ENCODE data around the gene C12orf43.

The C12orf43 gene

GRCh38 chr12:120998435-120998834 lies 17.9 kb downstream of the C12orf43 start:
- DNase-seq = no peak

- no peak for DNase-seq
Observed at GRCh38 chr12:120997448-120997847, 18.8 kb downstream of the C12orf43 start.

GRCh38 chr12:120996133-120996746 lies 20.0 kb downstream of the C12orf43 start:
- no peak for DNase-seq

- no peak for DNase-seq
Observed at GRCh38 chr12:120994589-120995337, 21.5 kb downstream of the C12orf43 start.

- DNase-seq = no peak
Observed at GRCh38 chr12:120994059-120994458, 22.2 kb downstream of the C12orf43 start.

- no peak for DNase-seq
Observed at GRCh38 chr12:120993496-120993895, 22.8 kb downstream of the C12orf43 start.

- no peak for DNase-seq
Observed at GRCh38 chr12:120992989-120993388, 23.3 kb downstream of the C12orf43 start.

GRCh38 chr12:120991965-120992364 lies 24.3 kb downstream of the C12orf43 start:
- DNase-seq = no peak

- DNase-seq = no peak
Observed at GRCh38 chr12:120990487-120991055, 25.7 kb downstream of the C12orf43 start.

- no peak for DNase-seq
Observed at GRCh38 chr12:120989687-120990086, 26.6 kb downstream of the C12orf43 start.

- DNase-seq = no peak
Observed at GRCh38 chr12:120988658-120989057, 27.6 kb downstream of the C12orf43 start.

- no peak for DNase-seq
Observed at GRCh38 chr12:120988234-120988633, 28.1 kb downstream of the C12orf43 start.

- no peak for DNase-seq
Observed at GRCh38 chr12:120984351-120984898, 31.9 kb downstream of the C12orf43 start.

GRCh38 chr12:120983759-120984158 lies 32.5 kb downstream of the C12orf43 start:
- no peak for DNase-seq

- no peak for DNase-seq
Observed at GRCh38 chr12:120982659-120983058, 33.6 kb downstream of the C12orf43 start.

- no peak for DNase-seq
Observed at GRCh38 chr12:120981407-120981941, 34.8 kb downstream of the C12orf43 start.

GRCh38 chr12:120980800-120981368 lies 35.4 kb downstream of the C12orf43 start:
- DNase-seq = no peak

- DNase-seq = no peak
Observed at GRCh38 chr12:120979862-120980696, 36.2 kb downstream of the C12orf43 start.

GRCh38 chr12:120979220-120979861 lies 36.9 kb downstream of the C12orf43 start:
- DNase-seq = no peak

GRCh38 chr12:120978296-120979219 lies 37.7 kb downstream of the C12orf43 start, which contains the start of gene HNF1A:
HNF1A (plus strand) TSS chr12:120978543; CDS start chr12:120978769, 226 bp downstream.
- no peak for DNase-seq

Measured in EL (cell line).